GM12878 (cell line): Measurements from ENCODE around the gene MEF2D. TPM values are rescaled to one million over a fixed set of nuclear protein-coding genes. Genes with fewer than 3 reads are reported as not detected.

Experiments used
- ATAC-seq: fragments of 200-7000 bp; cut with Tn5 transposase; 3 replicates; pipeline ENCODE4 v1.9.1; 2020; ENCODE audit warnings: mild to moderate bottlenecking, moderate library complexity
- BruUV-seq: library from RNA; stranded (reverse); fragments of 400-500 nt; replicated peaks from 2 replicates; lab custom pipeline; 2021; lab: Mats Ljungman, UMichigan
- CTCF ChIA-PET: fragments of 300-600 bp; sonication (Branson Sonifier 250); formaldehyde crosslinking; extraction: SDS; loops from one replicate; lab custom pipeline; 2021; ENCODE audit warnings: inconsistent platforms; lab: Yijun Ruan, JAX
- POLR2A ChIA-PET: fragments of 350-600 bp; formaldehyde crosslinking; extraction: SDS; loops from one replicate; lab custom pipeline; 2021; ENCODE audit warnings: inconsistent platforms; lab: Charles Lee
- RAD21 ChIA-PET: fragments of 300-600 bp; sonication (Branson Sonifier 250); formaldehyde crosslinking; loops from one replicate; lab custom pipeline; 2023; ENCODE audit warnings: antibody characterized with exemption; ENCODE audit not compliant: unreplicated experiment; lab: Charles Lee
- SMC1A ChIA-PET: fragments of 300-600 bp; sonication (Branson Sonifier 250); formaldehyde crosslinking; loops from one replicate; lab custom pipeline; 2023; ENCODE audit not compliant: unreplicated experiment, uncharacterized antibody; lab: Charles Lee
- DNase-seq: peaks from one replicate; pipeline ENCODE4 v3.0.0-alpha.2; 2011; ENCODE audit warnings: low read depth, low spot score
- FAIRE-seq: peaks from 3 replicates; lab custom pipeline; 2011; peaks lifted over from hg19 to GRCh38; lab: Jason Lieb, UNC
- H2AFZ ChIP-seq: 2 replicates; pipeline ENCODE4 v1.6.0; 2011; ENCODE audit warnings: low read depth, low read length, control low read depth; ENCODE audit not compliant: control insufficient read depth
- H3K27ac ChIP-seq: 2 replicates; pipeline ENCODE4 v1.5.1; 2011; ENCODE audit warnings: control low read depth; ENCODE audit not compliant: control insufficient read depth, insufficient read depth
- H3K27me3 ChIP-seq, 2 experiments: replicated peaks in 1 of 2; 2 replicates each; pipeline versions ENCODE4 v1.6.0 to v1.6.1; 2011; ENCODE audit warnings: low read length in 1 of 2; ENCODE audit not compliant: control insufficient read depth in 2 of 2, insufficient read depth in 2 of 2
- H3K36me3 ChIP-seq, 2 experiments: 2 replicates each; pipeline ENCODE4 v1.5.1; 2011; ENCODE audit warnings: low read length in 1 of 2; ENCODE audit not compliant: control insufficient read depth in 2 of 2, insufficient read depth in 2 of 2
- H3K4me1 ChIP-seq: 2 replicates; pipeline ENCODE4 v1.6.1; 2011; ENCODE audit warnings: mild to moderate bottlenecking, low read length, moderate library complexity, mixed read lengths; ENCODE audit not compliant: control insufficient read depth, insufficient read depth
- H3K4me2 ChIP-seq: 2 replicates; pipeline ENCODE4 v1.6.0; 2011; ENCODE audit warnings: control low read depth; ENCODE audit not compliant: control insufficient read depth, insufficient read depth
- H3K4me3 ChIP-seq: fragments of 200-600 bp; sonication (generic); 2 replicates; pipeline ENCODE4 v1.5.1; 2016
- H3K79me2 ChIP-seq: 2 replicates; pipeline ENCODE4 v1.6.0; 2011; ENCODE audit warnings: low read length; ENCODE audit not compliant: control insufficient read depth, insufficient read depth
- H3K9ac ChIP-seq: 2 replicates; pipeline ENCODE4 v1.8.0; 2011; ENCODE audit warnings: low read length, control low read depth, mixed read lengths; ENCODE audit not compliant: control insufficient read depth, insufficient read depth
- H3K9me3 ChIP-seq: replicated peaks from 3 replicates; pipeline ENCODE4 v1.5.1; 2011; ENCODE audit warnings: mild to moderate bottlenecking, low read length; ENCODE audit not compliant: control insufficient read depth, insufficient read depth
- H4K20me1 ChIP-seq: 2 replicates; pipeline ENCODE4 v1.6.0; 2011; ENCODE audit not compliant: control insufficient read depth, insufficient read depth
- BCL11A ChIP-seq: IDR thresholded peaks from 2 replicates; pipeline ENCODE4 v1.6.1; 2011; ENCODE audit warnings: low read depth, low read length
- CREM ChIP-seq: IDR thresholded peaks from 2 replicates; pipeline ENCODE4 v1.6.1; 2014; ENCODE audit warnings: antibody characterized with exemption, low read depth
- EED ChIP-seq: sonication (generic); IDR thresholded peaks from 2 replicates; pipeline ENCODE4 v1.6.1; 2016; ENCODE audit warnings: antibody characterized with exemption, low read depth
- EGR1 ChIP-seq, 2 experiments: IDR thresholded peaks; 1 replicate in 1 of 2; 2 replicates in 1 of 2; pipeline ENCODE4 v1.6.1; 2011 to 2012; ENCODE audit warnings: low read depth in 2 of 2, low read length in 2 of 2, borderline replicate concordance in 1 of 2, mild to moderate bottlenecking in 1 of 2, moderate library complexity in 1 of 2
- ESRRA ChIP-seq: IDR thresholded peaks from 2 replicates; pipeline ENCODE4 v1.6.1; 2012; ENCODE audit warnings: mild to moderate bottlenecking, low read length, improper control_type of control experiment
- IKZF2 ChIP-seq, 2 experiments: fragments of 450-650 bp; IDR thresholded peaks; 2 replicates each; pipeline ENCODE4 v1.6.1; 2017; ENCODE audit warnings: mild to moderate bottlenecking in 2 of 2, moderate library complexity in 2 of 2
- NFYA ChIP-seq: IDR thresholded peaks from 2 replicates; pipeline ENCODE4 v1.6.1; 2011; ENCODE audit warnings: low read depth, mild to moderate bottlenecking, low read length, improper control_type of control experiment, borderline replicate concordance
- POLR2A ChIP-seq: IDR thresholded peaks from 2 replicates; pipeline ENCODE4 v1.6.1; 2011; ENCODE audit warnings: low read depth, mild to moderate bottlenecking, low read length
- RCOR1 ChIP-seq: conservative IDR thresholded peaks from 2 replicates; pipeline ENCODE4 v1.6.1; 2012; ENCODE audit warnings: low read depth, low read length, improper control_type of control experiment
- TBL1XR1 ChIP-seq: IDR thresholded peaks from 2 replicates; pipeline ENCODE4 v1.6.1; 2012; ENCODE audit warnings: low read depth, low read length, improper control_type of control experiment
- TCF12 ChIP-seq: IDR thresholded peaks from 2 replicates; pipeline ENCODE4 v1.6.1; 2011; ENCODE audit warnings: low read depth, mild to moderate bottlenecking, low read length
- TCF3 ChIP-seq: IDR thresholded peaks from 2 replicates; pipeline ENCODE4 v1.6.1; 2012; ENCODE audit warnings: low read depth, mild to moderate bottlenecking, low read length, borderline replicate concordance; ENCODE audit not compliant: insufficient read depth
- ZBED1 ChIP-seq: IDR thresholded peaks from 2 replicates; pipeline ENCODE4 v1.6.1; 2016; ENCODE audit warnings: borderline replicate concordance
- WGBS: methylation state at CpG from one replicate; pipeline ENCODE4 v1.1.6; 2016; ENCODE audit warnings: low lambda C conversion rate; ENCODE audit not compliant: insufficient replicate concordance, insufficient coverage; ENCODE audit errors: missing lambda C conversion rate; 5-methylcytosine and 5-hydroxymethylcytosine counted together
- in situ Hi-C: fragments of 300-500 bp; cut with MboI; formaldehyde crosslinking; loops from 9 replicates; pipeline ENCODE4 v1.14.3; 2018; ENCODE audit warnings: mixed read lengths
- intact Hi-C: fragments of 100-400 bp; cut with micrococcal nuclease; formaldehyde crosslinking; loops from one replicate; pipeline ENCODE4 v1.14.2; 2022; ENCODE audit not compliant: unreplicated experiment
- polyA plus RNA-seq, 11 experiments: library from polyadenylated mRNA; depleted of rRNA in 4 of 11; unstranded in 6 of 11; stranded (reverse) in 5 of 11; fragments of >200 nt; fragmentation: Nextera tagmentation in 4 of 11; fragmentation: Illumina TruSeq in 1 of 11; extraction: Ambion mirVana in 4 of 11; extraction: Trizol in 1 of 11; gene quantifications; 1 replicate in 1 of 11; 2 replicates in 10 of 11; pipeline versions ENCODE4 v1.2.1 to v1.2.3, GENCODE V29; 2011 to 2016; ENCODE audit warnings: inconsistent platforms in 2 of 11, missing spikeins in 2 of 11, low read depth in 1 of 11
- total RNA-seq, 4 experiments: library from RNA; depleted of rRNA in 3 of 4; stranded (reverse); fragments of >200 nt in 3 of 4; fragmentation: Illumina TruSeq in 1 of 4; extraction: Trizol in 1 of 4; gene quantifications; 2 replicates each; pipeline versions ENCODE4 v1.2.1 to v1.2.3, GENCODE V29; 2013 to 2021
- TF ChIP-seq, protein P1 (sequence below): fragments of 450-650 bp; IDR thresholded peaks from 2 replicates; pipeline ENCODE4 v1.6.1; 2017; ENCODE audit warnings: mild to moderate bottlenecking, moderate library complexity
- TF ChIP-seq, protein P2 (sequence below), 3 experiments: IDR thresholded peaks in 2 of 3; conservative IDR thresholded peaks in 1 of 3; 2 replicates each; pipeline ENCODE4 v1.5.1; 2011; ENCODE audit warnings: low read depth in 3 of 3, low read length in 3 of 3, mild to moderate bottlenecking in 3 of 3, control low read depth in 2 of 3, moderate library complexity in 2 of 3, inconsistent platforms in 1 of 3, mixed read lengths in 1 of 3; ENCODE audit not compliant: control insufficient read depth in 2 of 3, insufficient read depth in 1 of 3; ENCODE audit errors: extremely low read depth in 1 of 3

The MEF2D gene
- total and polyA plus RNA-seq, 10 of the 15 experiments (the other 5 are each of a cell fraction or from before 2014, with no cell fraction given): 0.61 to 53.0 (median 15.2) TPM

DNA sequence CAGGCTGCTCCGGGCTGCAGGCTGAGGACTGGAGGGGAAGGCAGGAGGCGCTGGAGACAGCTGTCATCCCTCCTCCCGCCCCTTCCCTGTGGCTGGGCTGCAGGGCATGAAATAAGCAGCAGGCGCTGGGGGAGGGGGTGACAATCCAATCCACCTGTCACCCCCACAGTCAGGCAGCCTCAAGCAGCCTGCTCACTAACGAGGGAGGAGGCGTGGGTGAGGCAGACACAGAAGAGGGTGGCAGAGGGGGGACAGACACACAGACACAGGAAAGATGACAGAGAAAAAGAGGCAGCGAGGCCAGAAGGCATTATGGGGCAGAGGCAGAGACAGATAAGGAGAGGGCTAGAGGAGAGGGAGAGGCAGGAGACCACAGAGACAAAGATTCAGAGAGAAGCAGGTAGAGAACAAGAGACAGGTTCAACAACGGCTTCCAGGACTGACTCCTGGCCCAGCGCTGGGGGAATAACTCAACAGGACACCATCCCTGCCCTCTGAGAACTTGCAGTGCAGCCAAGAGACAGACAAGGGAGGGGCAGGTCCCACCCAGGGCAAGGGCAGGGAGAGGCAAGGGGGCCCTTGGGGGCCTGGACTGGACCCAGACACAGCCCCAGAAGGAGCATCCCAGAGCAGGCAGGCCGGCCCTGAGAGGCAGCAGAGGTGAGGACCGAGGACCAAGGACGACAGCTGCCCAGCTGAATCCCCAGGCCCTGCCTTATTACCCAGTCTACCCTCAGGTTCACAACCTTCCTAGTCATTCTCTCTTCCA is 11.2 kb downstream of the MEF2D start:
- no peak for DNase-seq
- TF ChIP-seq IKZF2 (IDR thresholded peaks at IDR 0.05): 0 out of 4 replicates have a peak, but pooled peaks of 1 of the 2 experiments have one; percentile 4
- TF ChIP-seq EED: peak; percentile 53
- TF ChIP-seq, protein P1, sequence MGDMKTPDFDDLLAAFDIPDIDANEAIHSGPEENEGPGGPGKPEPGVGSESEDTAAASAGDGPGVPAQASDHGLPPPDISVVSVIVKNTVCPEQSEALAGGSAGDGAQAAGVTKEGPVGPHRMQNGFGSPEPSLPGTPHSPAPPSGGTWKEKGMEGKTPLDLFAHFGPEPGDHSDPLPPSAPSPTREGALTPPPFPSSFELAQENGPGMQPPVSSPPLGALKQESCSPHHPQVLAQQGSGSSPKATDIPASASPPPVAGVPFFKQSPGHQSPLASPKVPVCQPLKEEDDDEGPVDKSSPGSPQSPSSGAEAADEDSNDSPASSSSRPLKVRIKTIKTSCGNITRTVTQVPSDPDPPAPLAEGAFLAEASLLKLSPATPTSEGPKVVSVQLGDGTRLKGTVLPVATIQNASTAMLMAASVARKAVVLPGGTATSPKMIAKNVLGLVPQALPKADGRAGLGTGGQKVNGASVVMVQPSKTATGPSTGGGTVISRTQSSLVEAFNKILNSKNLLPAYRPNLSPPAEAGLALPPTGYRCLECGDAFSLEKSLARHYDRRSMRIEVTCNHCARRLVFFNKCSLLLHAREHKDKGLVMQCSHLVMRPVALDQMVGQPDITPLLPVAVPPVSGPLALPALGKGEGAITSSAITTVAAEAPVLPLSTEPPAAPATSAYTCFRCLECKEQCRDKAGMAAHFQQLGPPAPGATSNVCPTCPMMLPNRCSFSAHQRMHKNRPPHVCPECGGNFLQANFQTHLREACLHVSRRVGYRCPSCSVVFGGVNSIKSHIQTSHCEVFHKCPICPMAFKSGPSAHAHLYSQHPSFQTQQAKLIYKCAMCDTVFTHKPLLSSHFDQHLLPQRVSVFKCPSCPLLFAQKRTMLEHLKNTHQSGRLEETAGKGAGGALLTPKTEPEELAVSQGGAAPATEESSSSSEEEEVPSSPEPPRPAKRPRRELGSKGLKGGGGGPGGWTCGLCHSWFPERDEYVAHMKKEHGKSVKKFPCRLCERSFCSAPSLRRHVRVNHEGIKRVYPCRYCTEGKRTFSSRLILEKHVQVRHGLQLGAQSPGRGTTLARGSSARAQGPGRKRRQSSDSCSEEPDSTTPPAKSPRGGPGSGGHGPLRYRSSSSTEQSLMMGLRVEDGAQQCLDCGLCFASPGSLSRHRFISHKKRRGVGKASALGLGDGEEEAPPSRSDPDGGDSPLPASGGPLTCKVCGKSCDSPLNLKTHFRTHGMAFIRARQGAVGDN: no peak
- no peak for TF ChIP-seq RCOR1
- TF ChIP-seq TBL1XR1: 0 out of 2 replicates have a peak, but pooled peaks have one; percentile 33
- TF ChIP-seq ZBED1: 0 out of 2 replicates have a peak, but pooled peaks have one; percentile 7
- TF ChIP-seq POLR2A: peak; percentile 48
- TF ChIP-seq TCF3: peak; percentile 93
- TF ChIP-seq, protein P2, sequence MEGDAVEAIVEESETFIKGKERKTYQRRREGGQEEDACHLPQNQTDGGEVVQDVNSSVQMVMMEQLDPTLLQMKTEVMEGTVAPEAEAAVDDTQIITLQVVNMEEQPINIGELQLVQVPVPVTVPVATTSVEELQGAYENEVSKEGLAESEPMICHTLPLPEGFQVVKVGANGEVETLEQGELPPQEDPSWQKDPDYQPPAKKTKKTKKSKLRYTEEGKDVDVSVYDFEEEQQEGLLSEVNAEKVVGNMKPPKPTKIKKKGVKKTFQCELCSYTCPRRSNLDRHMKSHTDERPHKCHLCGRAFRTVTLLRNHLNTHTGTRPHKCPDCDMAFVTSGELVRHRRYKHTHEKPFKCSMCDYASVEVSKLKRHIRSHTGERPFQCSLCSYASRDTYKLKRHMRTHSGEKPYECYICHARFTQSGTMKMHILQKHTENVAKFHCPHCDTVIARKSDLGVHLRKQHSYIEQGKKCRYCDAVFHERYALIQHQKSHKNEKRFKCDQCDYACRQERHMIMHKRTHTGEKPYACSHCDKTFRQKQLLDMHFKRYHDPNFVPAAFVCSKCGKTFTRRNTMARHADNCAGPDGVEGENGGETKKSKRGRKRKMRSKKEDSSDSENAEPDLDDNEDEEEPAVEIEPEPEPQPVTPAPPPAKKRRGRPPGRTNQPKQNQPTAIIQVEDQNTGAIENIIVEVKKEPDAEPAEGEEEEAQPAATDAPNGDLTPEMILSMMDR (IDR thresholded peaks at IDR 0.05 in 2 of 3, conservative IDR thresholded peaks at IDR 0.05 in 1 of 3; ENCODE audit: control insufficient read depth in 2 of 3, extremely low read depth in 1 of 3, insufficient read depth in 1 of 3, low read depth in 3 of 3, low read length in 3 of 3): peak in 1 of 3 experiments; percentile 33; a peak in 1 of 6 replicates
- peak in 1 of 2 experiments; percentile 83; a peak in 1 of 3 replicates for TF ChIP-seq EGR1 (IDR thresholded peaks at IDR 0.05; ENCODE audit: borderline replicate concordance in 1 of 2, low read depth in 2 of 2, low read length in 2 of 2)
- TF ChIP-seq NFYA: no peak
- peak; percentile 45; the same call in 1 of the 2 replicates for TF ChIP-seq CREM
- TF ChIP-seq BCL11A: 0 out of 2 replicates have a peak, but pooled peaks have one; percentile 28
- TF ChIP-seq ESRRA: no peak
- peak; percentile 82 for TF ChIP-seq TCF12

More for the DNA sequence above, 11.2 kb downstream of the MEF2D start:
- peaks cover 98% of the 10 kb centered on the region for H3K79me2 ChIP-seq
- ChIA-PET RAD21 (interaction anchor here (0.9 to 13.6 kb wide), 13 partner anchors 8 to 339 kb away, joined by 3 to 323 read pairs (median 13); partner anchors contain the start of genes MEF2D and NAXE), SMC1A (interaction anchor here (0.8 to 21.2 kb wide), 12 partner anchors 7 to 112 kb away, joined by 3 to 460 read pairs (median 6); partner anchors contain the start of genes GPATCH4, IQGAP3, MEF2D and NAXE), CTCF (interaction anchor here (0.6 to 8.0 kb wide), 13 partner anchors 7 to 1041 kb away, joined by 3 to 175 read pairs (median 6); partner anchors contain the start of genes ISG20L2, MEF2D and METTL25B), POLR2A (interaction anchor here (0.6 to 23.9 kb wide), 10 partner anchors 8 to 429 kb away, joined by 3 to 630 read pairs (median 10); partner anchors contain the start of genes ISG20L2, MEF2D, METTL25B and NAXE)
- no peak overlapping the region for H2AFZ ChIP-seq
- intact Hi-C loops (loop anchor here (10.0 kb wide), 1 partner anchor 115 kb away; the partner anchor contains the start of gene GPATCH4), in situ Hi-C loops (no loop called here)
- peak; percentile 16 for ATAC-seq
- H3K4me1 ChIP-seq: peaks cover 86% of the 10 kb centered on the region
- peak overlapping the region; percentile 96 for H3K27ac ChIP-seq
- WGBS: under 1% methylated on average over 12 of the region's 12 CpGs
- H3K9ac ChIP-seq: peak overlapping the region; percentile 79
- H3K9me3 ChIP-seq: no peaks in the 10 kb centered on the region
- H3K36me3 ChIP-seq: peaks cover 5 to 6% of the 10 kb centered on the region in 2 experiments; a peak in 3 of 4 replicates
- H4K20me1 ChIP-seq: no peaks in the 10 kb centered on the region
- FAIRE-seq: no peak
- H3K4me3 ChIP-seq: peak overlapping the region; percentile 73
- BruUV-seq: TSS peak; percentile 82
- no peaks in the 10 kb centered on the region for H3K27me3 ChIP-seq
- peak overlapping the region; percentile 82 for H3K4me2 ChIP-seq
